Fibroblast of skin of scalp (primary cell): ENCODE measurements around the gene RASGRF2.

Experiments used
- DNase-seq: peaks from one replicate; pipeline ENCODE4 v3.0.0-alpha.2; 2013

RASGRF2 gene

GRCh38 chr5:81177061-81177460 is 216.9 kb downstream of the RASGRF2 start:
- no peak for DNase-seq

GRCh38 chr5:81179959-81180358 is 219.8 kb downstream of the RASGRF2 start:
- DNase-seq: no peak

- DNase-seq: no peak
Measured at GRCh38 chr5:81180780-81181460, 220.8 kb downstream of the RASGRF2 start.

GRCh38 chr5:81181576-81182316 is 221.6 kb downstream of the RASGRF2 start:
- no peak for DNase-seq

GRCh38 chr5:81182396-81183390 is 222.5 kb downstream of the RASGRF2 start:
- no peak for DNase-seq

- DNase-seq: peak; percentile 33
Measured at GRCh38 chr5:81183811-81184748, 223.9 kb downstream of the RASGRF2 start.

- DNase-seq: no peak
Measured at GRCh38 chr5:81184749-81185110, 224.6 kb downstream of the RASGRF2 start.

- DNase-seq: no peak
Measured at GRCh38 chr5:81187885-81188284, 227.7 kb downstream of the RASGRF2 start.

GRCh38 chr5:81188962-81189361 is 228.8 kb downstream of the RASGRF2 start:
- no peak for DNase-seq

GRCh38 chr5:81189875-81190498 is 229.8 kb downstream of the RASGRF2 start:
- no peak for DNase-seq

GRCh38 chr5:81191726-81192372 is 231.7 kb downstream of the RASGRF2 start:
- no peak for DNase-seq

- no peak for DNase-seq
Measured at GRCh38 chr5:81192373-81192750, 232.2 kb downstream of the RASGRF2 start.

- DNase-seq: peak; percentile 81
Measured at GRCh38 chr5:81194633-81195334, 234.6 kb downstream of the RASGRF2 start.

GRCh38 chr5:81195335-81195929 is 235.3 kb downstream of the RASGRF2 start:
- no peak for DNase-seq

- peak; percentile 13 for DNase-seq
Measured at GRCh38 chr5:81202655-81203054, 242.5 kb downstream of the RASGRF2 start.

GRCh38 chr5:81203729-81204128 is 243.6 kb downstream of the RASGRF2 start:
- DNase-seq: no peak

- no peak for DNase-seq
Measured at GRCh38 chr5:81204205-81204604, 244.0 kb downstream of the RASGRF2 start.

GRCh38 chr5:81205058-81205457 is 244.9 kb downstream of the RASGRF2 start:
- no peak for DNase-seq

- peak; percentile 8 for DNase-seq
Measured at GRCh38 chr5:81207009-81207408, 246.8 kb downstream of the RASGRF2 start.

- no peak for DNase-seq
Measured at GRCh38 chr5:81208904-81209303, 248.7 kb downstream of the RASGRF2 start.
